GM21619 (cell line): ENCODE measurements around the gene CHN2.

Source experiments
- ATAC-seq: cut with Tn5 transposase; IDR thresholded peaks from one replicate; pipeline ENCODE4 v1.9.1; 2021; ENCODE audit not compliant: unreplicated experiment

CHN2 gene

DNA sequence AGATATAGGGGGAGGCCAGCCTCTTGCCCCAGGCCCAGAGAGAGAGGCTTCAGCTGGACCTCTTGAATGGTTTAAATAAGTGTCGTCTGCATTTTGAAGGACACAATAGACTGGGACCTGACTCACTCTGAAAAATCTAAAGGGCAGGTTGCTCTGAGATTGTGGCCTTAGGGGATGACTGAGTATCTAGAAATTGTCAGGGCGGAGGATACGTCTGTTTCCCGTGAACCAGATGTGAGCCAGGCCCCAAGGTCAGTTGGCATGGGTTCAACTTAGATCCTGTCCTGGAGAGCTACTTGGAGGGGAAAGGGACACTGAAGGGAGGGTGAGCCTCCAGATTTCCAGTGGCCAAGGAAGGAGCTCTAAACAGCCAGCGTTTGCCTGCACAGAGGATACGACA lies 110.2 kb downstream of the CHN2 start:
- ATAC-seq = no peak

DNA sequence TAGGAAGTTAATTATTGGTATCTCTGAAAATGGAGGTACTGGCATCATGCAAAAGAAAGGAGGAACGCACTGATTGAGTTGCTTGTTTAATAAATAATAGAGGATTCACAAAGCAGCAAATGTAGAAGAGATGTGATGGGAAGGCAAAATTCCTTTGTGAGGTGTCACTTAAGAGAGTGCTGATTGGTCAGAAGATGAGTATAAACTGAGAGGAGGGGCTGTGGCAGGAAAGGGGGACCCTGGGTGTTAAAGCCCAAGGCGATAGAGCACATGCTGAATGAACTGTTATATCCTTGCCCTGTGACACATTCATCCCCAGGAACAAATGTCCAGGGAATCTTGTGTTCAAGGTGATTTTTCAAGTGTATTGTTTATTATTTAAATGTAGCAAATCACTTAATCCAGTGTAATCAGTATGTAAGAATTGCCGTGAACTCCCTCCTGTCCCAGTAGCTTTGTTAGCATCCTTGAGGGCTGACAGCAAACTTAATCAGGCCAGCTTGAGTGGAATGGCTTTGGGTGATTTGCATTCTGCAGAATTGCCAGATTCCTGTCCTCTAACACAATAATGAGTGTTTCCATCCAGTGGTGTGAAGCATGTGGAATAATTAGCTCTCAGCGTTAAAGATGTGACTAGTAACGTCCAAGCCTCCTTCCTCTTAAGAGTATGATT lies 111.9 kb downstream of the CHN2 start:
- ATAC-seq = no peak

DNA sequence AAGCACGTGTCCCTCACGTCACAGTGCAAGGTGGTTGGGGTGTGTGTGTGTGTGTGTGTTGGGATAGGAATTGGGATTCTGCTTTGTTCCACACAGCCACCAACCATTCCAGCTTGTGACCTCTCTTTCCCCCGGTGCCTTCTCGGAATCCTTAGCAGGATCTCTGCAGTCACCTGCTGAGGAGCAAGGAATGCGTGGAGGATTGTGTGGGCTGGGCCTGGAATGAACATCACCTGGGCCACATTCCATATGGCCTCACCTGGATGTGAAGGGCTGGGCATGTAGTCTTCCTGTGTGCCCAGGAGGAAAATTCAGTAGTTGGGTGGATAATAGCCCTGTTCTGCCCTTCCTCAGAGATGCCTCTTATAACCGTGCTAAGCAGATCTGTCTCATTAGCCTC lies 113.8 kb downstream of the CHN2 start:
- ATAC-seq = no peak

DNA sequence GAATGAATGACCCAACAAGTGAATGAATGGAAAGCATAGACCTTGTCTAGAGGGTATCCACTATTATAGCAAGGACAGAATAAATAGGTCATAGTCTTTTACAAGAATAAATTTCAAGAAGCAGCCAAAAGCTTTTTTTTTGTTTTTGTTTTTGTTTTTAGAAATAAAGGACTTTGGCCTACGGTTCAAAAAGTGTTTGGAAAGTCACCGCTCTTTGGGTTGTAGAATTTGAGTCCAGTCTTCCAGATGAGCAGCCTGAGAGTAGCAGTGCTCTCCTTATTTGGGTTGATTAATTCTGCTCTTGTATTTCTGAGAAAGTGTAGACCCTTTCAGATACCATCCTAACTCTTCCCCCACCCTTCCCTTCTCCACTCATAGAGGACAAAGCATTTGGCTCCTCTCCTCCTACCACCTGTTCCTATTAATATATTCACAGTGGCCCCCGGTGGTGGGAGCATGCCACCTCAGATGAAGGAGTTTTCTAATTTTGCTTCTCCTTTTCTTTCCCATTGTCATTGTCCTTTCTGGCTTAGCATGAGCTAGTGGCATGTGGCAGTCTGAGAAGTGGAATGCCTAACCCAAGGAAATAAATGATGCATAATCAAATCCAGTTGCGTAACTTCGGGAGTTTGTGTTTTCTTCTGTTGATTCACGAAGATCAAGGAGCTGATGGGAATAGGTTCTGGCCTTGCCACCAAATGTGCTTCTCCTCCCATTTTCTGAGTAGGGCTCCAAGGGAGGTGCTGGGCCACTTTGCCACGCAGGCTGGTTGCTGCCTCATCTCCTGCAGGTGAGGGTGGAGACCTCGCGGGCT lies 114.7 kb downstream of the CHN2 start:
- no peak for ATAC-seq

DNA sequence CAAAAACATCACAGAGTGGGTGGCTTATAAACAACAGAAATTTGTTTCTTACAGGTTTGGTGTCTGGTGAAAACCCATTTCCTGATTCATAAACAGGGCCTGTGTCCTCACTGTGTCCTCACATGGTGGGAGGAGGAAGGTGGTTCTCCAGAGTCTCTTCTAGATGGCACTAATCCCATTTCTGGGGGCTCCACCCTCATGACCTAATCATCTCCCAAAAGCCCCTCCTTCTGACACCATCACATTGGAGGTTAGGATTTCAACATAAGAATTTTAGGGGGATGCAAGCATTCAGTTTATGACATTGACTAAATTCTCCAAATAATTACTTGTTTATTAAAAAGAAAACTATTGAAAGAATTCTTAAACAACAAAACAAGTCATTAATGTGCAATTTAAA lies 116.0 kb downstream of the CHN2 start:
- no peak for ATAC-seq

DNA sequence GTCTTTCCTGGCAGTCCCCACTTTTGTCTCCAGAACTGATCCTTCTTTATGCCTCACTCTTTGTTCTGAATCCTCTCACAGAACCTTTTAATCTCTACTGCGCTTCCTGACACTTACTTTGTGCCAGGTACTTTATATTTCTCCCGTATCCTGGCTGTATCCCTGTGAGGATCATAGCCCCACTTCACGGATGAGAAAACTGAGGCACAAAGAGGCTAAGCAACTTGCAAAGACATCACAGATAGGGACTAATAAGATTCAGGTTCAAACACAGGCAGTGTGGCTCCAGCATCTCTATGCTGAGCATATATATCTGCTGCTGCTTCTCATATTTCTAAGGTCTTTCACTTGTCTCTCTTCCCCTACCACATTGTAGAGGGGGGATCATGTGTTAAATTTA lies 116.7 kb downstream of the CHN2 start:
- no peak for ATAC-seq

DNA sequence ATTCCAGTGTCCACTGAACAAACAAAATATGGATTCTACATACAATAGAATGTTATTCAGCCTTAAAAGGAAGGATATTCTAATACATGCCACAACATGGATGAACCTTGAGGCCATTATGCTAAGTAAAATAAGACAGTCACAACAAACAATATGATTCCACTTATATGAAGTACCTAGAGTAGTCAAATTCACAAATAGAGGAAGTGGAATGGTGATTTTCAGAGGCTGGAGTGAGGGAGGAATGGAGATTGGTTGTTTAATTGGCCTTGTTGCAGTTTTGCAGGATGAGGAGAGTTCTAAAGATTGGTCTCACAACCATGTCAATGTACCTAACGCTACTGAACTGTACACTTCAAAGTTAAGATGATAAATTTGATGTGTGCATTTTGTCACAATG lies 119.6 kb downstream of the CHN2 start:
- ATAC-seq = no peak

DNA sequence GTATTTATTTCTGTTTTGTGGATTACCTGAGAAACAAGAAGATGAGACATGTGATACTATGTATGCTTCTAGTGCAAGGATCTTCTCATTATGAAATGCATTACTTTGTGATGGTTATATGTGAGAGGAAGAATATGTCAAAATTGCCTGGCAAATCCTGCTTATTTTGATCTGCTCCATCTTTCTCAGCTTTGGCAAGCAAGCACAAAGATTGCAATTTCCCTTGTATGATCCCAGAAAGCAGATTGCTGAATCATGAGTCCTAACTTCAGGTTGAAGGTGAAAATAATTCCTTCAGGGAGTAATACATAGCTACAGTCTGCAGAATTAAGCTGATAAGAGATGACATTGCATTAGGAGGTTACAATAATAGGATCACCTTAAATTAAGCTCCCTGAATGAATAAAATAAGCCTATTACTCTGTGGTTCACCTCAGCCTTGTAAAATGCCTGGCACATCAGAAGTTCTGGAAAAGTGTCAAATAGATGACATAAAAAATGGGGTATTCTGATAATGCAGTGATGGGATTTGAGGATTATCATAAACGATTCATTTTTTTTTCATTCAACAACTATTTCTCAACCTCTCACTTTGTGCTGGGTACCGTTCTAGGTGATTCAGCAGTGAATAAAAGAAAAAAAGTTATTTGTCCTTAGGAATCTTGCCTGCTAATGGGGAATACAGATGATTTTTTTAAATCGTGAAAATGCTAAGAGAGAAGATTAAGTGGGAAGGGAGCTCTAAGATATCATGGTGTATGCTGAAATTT lies 120.7 kb downstream of the CHN2 start:
- ATAC-seq = no peak

DNA sequence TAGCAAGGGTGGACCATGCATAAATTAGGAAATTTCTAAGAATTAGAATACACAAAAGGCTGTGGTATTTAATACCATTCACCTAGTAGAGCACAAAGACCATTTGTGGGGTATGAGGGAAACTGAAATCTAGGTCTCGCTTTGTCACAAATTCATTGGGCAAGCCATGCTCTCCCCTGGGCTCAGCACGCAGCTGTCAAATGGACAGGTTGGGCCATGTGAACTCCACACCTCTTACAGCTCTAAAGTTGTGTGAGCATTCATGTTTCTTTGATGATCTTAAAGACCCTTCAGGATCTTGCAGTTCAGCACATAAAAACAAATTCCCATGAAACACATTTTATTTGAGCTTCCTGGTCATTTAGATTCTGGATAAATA lies 121.3 kb downstream of the CHN2 start:
- ATAC-seq = no peak

DNA sequence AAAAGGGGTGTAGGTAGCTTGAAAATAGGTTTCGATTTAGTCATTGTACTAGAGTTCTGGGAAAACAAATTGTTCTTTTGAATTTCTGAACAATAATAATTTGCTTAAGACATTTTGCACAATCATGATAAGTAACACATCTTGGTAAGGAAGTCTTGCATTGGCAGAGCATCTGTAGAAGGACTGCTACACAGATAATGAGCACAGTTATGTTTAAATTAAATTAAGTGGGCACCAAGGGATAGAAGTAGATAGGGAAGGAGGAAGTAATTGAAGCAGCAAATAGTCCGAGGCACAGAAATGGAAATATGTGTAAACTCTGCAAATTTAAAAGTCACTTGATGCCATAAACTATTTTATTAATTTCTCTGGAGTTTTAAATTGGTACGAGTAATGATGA lies 122.4 kb downstream of the CHN2 start:
- no peak for ATAC-seq

DNA sequence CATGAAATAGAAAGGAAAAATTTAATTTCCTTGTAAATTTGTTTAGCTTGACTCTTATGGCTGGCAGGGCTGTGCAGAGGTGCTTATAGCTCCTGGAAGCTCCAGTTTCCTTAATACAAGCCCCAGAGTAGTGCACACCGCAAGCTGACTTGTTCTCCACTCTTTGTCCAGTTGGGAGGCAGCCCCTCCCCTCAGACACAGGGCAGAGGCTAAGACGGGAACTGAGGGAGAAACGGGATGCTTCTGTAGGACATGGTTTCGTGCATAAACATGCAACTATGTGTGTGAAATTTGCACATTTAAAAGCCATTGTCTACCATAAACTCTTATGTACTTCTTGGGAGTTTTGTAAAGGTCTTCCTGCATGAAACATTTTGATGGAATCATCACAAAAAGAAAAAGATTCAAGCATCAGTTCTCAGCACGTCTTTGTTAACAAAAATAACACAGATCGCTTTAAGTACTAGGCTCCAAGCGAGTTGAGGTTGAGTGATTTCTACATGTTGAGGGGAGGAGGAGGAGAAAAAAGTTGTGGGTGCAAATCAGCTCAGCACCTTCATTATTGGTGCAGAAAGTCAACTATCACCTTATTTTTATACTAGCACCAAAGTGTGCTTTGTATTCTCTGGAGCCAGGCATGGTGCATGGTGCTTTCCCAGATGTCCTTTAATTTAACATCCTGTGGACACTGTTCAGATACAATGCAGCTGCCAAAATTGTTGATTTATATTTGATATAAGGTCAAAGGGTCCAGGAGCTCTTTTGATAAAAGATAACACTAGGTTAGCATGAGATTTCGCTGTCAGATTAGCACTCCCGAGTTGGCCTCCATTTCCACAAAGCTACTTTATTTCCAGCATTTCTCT lies 124.5 kb downstream of the CHN2 start:
- no peak for ATAC-seq

DNA sequence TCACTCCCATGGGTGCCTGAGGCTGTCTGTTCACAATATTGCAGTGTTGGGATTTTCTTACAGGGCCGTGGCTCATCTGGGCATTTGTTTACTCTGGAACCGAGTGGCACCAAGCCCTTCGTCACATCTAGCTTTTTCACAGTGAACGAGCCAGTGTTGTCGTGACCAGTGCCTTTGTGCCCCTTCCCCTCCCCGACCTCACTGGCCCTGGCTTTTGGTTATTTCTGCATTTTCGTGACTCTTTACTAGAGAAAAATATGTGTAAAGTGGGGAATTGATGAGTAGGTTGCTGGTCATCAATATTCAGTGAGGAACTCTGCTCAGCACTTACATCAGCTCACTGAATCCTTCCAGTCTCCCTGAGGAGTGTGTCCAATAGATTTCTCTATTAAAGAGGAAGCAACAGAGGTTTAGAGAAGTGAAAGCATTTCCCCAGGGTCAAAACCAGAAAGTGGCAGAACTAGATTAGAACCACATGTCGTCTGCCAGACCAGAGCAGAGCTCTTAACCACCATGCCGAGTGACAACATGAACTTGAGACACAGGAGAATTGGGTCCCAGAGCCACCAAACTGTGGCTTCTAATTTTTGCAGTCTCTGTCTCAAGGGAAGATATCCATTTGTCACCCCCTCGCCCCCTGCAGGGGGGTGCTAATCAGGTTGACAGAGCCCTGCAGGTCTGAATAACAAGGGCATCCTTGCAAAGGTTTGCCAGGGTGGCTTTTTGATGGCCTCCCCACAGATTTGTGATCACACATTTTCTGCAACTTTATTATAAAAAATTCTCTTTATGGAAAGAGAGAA lies 125.3 kb downstream of the CHN2 start:
- ATAC-seq = no peak

DNA sequence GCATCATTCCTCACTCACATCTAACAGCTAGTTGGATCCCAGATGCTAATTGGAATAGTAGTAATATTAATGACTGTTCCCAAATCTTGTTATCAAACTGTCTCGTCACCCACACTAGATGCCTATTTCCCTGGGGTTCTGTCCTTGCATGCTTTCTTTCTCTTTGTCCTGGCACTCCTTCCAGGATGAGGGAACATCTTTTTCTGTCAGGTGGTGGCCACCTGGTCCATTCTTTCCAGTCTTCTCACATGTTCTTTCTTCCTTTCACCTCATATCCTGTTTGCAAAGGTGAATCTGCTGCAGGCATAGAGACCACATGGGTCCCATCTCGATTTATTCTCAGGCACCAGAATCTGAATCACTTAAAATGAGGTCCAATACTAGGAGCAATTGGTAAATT lies 126.0 kb downstream of the CHN2 start:
- no peak for ATAC-seq

DNA sequence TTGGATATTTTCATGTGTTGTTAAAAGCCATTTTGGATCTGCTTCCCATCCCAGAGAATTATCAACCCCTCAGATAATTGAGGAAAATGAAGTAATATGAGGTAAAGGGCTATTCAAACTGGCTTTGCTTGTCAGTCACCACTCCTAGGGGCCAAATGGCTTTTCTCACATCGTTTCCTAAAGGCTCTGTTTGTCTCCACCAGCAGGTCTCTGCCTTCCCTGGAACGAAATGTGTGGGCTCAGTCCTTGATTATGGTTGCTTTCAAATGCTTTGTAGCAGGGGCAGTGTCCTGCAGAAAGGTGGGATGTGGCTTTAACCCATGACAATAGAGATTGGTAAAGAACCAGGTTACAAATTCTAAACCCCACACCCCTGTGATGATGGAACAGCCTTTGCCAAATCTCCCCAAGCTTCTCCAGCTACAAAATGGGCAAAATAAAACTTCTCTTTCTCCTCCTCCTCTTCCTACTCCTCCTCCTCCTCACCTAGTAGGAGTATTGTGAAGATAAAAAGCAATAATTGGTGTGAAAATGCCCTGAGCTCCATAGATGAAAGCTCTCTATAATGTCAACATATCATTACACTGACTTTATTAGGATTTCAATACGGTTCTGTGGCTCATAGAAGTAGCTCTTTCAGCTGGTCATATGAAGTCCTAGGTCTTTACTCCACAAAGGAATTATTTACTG lies 127.6 kb downstream of the CHN2 start:
- ATAC-seq = no peak

DNA sequence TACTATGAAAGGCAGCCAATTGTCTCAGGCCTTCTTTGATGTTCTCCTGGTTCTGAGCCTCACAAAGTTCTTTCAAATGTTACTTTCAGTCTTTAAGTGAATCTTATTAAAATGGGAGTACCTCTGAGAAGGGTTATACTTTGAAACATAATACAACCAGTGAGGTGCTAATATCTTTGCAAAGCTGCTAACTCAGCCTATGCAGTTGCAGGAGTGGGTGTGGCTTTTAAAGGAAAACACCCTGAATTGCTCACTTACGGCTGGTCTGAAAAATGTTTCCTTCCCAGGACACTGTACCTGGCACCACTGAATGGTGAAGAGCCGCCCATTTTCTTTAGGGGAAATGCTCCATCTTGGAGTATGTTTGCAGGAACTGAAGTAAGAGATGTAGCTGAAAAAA lies 130.9 kb downstream of the CHN2 start:
- no peak for ATAC-seq

DNA sequence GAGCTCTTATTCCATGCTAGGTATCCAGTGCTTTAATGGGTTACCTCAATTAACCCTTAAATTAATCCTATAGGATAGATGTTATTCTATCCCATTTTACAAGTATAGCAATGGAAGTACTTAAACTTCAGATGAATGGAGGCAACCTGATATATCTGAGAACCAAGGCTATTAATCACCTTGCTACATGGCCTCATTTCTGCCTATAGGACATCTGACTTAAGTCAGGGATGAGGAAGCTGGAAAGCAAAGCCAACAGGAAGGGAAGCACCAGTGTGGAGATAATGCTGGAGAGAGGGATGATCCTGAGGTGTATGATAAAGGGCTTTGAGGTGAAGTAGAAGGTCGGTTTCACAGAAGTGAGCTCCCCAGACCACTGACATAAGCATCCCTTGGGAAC lies 132.3 kb downstream of the CHN2 start:
- no peak for ATAC-seq

DNA sequence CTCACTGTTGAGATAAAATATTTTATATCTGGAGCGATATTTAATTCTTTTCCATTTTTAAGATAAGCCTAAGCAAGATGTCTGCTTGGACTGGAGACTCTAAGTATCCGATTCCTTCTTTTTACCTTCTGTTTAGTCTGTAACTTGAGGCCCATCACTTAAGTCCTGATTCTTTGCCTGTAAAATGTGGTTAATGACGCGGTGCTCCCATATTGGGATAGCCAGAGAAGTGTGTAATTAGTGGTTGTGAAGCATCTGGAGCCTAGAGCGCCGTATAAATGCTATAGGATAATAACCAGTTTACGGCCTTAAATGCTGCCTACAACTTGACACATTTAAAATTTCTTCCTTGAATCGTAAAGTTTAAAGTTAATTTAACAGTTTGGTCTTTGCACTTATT lies 132.9 kb downstream of the CHN2 start:
- no peak for ATAC-seq

DNA sequence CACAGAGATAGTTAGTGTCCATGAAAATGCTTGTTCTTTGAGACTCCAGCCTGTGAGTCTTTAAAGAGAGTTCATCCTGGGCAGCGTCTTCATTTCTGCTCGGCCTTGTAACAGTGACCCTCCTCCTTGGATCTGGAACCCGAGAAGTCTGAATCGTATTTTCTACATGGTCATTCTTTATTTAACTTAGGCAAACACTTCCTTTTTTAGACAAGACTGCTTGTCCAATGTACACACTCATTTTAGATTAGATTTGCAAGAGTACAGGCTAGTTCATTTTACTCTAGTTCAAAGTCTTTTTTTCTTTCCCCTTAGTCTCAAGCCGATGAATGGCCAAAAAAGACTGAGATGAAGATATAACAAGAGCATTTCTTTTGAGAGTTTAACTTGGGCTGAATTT lies 133.5 kb downstream of the CHN2 start:
- ATAC-seq = no peak

DNA sequence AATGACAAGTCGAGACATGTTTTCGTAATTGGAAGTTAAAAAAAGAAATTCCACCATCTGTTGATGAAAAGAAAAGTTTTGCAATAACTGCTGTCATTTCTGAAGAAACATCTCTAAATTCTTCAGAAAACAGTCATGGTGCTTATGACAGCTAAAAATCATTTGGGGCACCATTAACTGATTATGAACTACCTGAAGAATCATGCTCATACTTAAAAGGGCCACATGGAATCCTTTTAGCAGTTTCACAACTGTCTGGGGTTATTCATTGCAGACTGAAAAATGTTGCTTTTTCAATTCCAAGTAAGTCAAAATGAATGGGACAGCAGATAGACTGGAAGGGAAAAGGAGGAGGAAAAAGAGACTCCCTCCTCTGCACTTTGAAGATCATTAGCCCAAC lies 134.2 kb downstream of the CHN2 start:
- no peak for ATAC-seq

DNA sequence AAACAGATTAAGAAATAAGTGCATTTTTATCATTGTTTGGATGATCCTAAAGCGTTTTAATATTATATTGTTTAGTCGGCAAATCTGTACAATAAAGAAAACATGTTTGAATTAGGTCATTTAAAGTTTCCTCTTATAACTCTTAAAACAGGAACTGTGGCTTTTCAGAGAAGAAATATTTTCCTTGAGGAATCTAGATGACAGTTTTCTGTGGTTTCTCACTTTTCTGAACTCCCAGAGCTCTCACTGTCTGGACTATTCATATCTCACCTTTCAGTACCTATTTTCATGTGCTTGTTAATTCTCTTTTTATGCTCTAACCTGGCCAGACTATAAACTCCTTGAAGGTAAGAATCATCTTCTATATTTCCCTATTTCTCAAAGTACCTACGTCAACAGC lies 135.1 kb downstream of the CHN2 start:
- no peak for ATAC-seq
